Ishikawa (cell line): ENCODE measurements around the gene CLTCL1.

Source experiments
- CEBPB ChIP-seq: IDR thresholded peaks from 2 replicates; pipeline ENCODE4 v1.6.1; 2012
- CREB1 ChIP-seq: IDR thresholded peaks from 2 replicates; pipeline ENCODE4 v1.6.1; 2012; ENCODE audit warnings: low read depth
- EGR1 ChIP-seq: IDR thresholded peaks from 2 replicates; pipeline ENCODE4 v1.6.1; 2012
- EP300 ChIP-seq: IDR thresholded peaks from 2 replicates; pipeline ENCODE4 v1.6.1; 2012; ENCODE audit warnings: borderline replicate concordance
- FOXM1 ChIP-seq: IDR thresholded peaks from 2 replicates; pipeline ENCODE4 v1.6.1; 2012; ENCODE audit warnings: low read depth, borderline replicate concordance
- NFIC ChIP-seq: IDR thresholded peaks from 2 replicates; pipeline ENCODE4 v1.6.1; 2012
- RAD21 ChIP-seq: IDR thresholded peaks from 2 replicates; pipeline ENCODE4 v1.6.1; 2012; ENCODE audit warnings: low read depth
- TAF1 ChIP-seq: IDR thresholded peaks from 2 replicates; pipeline ENCODE4 v1.6.1; 2012; ENCODE audit warnings: low read depth, mild to moderate bottlenecking
- TCF12 ChIP-seq: IDR thresholded peaks from 2 replicates; pipeline ENCODE4 v1.6.1; 2012; ENCODE audit warnings: low read depth
- TEAD4 ChIP-seq: IDR thresholded peaks from 2 replicates; pipeline ENCODE4 v1.6.1; 2012
- YY1 ChIP-seq: IDR thresholded peaks from 2 replicates; pipeline ENCODE4 v1.6.1; 2012; ENCODE audit warnings: low read depth
- ZBTB7A ChIP-seq: IDR thresholded peaks from 2 replicates; pipeline ENCODE4 v1.6.1; 2012; ENCODE audit warnings: low read depth
- TF ChIP-seq, protein P1 (sequence below): IDR thresholded peaks from 2 replicates; pipeline ENCODE4 v1.6.1; 2012
- TF ChIP-seq, protein P2 (sequence below): IDR thresholded peaks from 2 replicates; pipeline ENCODE4 v1.6.1; 2012; ENCODE audit warnings: low read depth, mild to moderate bottlenecking
- TF ChIP-seq, protein P3 (sequence below): IDR thresholded peaks from 2 replicates; pipeline ENCODE4 v1.6.1; 2012

Gene CLTCL1

DNA sequence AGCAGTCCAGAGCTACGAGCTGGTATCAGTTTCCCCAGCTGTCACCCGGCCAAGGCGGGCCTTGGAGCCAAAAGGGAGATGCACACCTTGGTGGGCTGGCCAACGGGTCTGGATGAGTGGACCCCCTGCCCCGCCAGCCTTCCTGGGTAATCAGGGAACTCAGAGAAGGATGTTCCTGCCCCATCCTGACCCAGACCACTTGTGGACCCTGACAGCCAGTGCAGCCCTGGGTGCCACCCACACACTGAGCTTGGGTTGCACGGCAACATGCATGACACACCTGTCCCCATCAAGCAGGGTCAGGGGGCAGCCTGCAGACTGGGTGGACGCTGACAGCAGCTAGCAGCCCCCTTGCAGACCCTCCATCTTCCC, 121.6 kb downstream of the CLTCL1 start:
- TF ChIP-seq YY1, result no peak
- TF ChIP-seq TAF1, result no peak
- TF ChIP-seq, protein P1, sequence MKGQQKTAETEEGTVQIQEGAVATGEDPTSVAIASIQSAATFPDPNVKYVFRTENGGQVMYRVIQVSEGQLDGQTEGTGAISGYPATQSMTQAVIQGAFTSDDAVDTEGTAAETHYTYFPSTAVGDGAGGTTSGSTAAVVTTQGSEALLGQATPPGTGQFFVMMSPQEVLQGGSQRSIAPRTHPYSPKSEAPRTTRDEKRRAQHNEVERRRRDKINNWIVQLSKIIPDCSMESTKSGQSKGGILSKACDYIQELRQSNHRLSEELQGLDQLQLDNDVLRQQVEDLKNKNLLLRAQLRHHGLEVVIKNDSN, result no peak
- no peak for TF ChIP-seq FOXM1
- no peak for TF ChIP-seq RAD21
- TF ChIP-seq TEAD4, result no peak
- TF ChIP-seq EP300, result no peak
- TF ChIP-seq TCF12, result no peak
- no peak for TF ChIP-seq NFIC
- no peak for TF ChIP-seq CEBPB
- no peak for TF ChIP-seq EGR1
- TF ChIP-seq ZBTB7A, result no peak
- TF ChIP-seq, protein P2, sequence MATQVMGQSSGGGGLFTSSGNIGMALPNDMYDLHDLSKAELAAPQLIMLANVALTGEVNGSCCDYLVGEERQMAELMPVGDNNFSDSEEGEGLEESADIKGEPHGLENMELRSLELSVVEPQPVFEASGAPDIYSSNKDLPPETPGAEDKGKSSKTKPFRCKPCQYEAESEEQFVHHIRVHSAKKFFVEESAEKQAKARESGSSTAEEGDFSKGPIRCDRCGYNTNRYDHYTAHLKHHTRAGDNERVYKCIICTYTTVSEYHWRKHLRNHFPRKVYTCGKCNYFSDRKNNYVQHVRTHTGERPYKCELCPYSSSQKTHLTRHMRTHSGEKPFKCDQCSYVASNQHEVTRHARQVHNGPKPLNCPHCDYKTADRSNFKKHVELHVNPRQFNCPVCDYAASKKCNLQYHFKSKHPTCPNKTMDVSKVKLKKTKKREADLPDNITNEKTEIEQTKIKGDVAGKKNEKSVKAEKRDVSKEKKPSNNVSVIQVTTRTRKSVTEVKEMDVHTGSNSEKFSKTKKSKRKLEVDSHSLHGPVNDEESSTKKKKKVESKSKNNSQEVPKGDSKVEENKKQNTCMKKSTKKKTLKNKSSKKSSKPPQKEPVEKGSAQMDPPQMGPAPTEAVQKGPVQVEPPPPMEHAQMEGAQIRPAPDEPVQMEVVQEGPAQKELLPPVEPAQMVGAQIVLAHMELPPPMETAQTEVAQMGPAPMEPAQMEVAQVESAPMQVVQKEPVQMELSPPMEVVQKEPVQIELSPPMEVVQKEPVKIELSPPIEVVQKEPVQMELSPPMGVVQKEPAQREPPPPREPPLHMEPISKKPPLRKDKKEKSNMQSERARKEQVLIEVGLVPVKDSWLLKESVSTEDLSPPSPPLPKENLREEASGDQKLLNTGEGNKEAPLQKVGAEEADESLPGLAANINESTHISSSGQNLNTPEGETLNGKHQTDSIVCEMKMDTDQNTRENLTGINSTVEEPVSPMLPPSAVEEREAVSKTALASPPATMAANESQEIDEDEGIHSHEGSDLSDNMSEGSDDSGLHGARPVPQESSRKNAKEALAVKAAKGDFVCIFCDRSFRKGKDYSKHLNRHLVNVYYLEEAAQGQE, result no peak
- TF ChIP-seq CREB1, result no peak
- TF ChIP-seq, protein P3, sequence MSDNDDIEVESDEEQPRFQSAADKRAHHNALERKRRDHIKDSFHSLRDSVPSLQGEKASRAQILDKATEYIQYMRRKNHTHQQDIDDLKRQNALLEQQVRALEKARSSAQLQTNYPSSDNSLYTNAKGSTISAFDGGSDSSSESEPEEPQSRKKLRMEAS, result no peak

DNA sequence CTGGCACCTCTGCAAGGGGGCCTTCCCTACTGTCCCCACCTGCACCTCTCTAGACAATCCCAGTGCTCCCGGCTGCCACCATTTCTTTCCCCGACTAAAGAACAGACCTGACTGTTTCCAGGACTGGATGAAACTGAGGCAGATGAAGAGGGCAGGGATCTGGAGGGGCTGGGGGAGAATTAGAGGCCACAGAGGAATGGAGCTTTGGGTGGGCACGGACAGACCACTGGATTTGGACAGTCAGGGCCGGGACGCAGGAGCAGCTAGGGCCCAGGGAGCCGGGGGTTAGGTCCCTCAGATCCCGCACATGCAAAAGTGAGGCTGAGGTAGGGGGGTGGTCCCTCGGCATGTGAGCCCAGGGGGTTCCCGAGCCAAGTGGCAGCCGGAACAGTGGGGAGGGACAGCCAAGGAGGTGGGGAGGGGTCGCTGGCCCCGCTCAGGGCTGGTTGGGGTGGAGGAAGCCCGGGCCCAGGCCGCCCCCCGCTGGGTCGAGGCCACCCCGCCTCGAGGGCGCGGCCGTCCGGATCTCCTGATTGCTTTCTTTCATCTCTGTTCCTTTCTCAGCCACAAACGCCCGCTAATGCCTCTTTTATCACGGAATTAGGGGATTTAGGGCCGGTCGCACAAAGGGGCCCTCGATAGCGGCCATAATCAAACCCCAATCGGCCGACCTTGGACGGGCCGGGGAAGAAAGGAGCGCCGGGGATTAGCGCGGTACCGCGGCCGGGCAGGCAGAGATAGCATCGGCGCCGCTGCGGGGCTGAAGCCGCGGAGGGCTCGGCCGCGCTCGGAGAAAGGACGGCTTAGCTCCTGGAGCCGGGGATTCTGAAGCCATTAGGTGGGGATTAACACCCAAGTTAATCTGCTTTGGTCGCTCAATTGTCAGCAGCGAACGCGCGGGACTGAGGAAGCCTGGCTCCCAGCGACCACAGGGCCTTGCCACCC, 122.2 kb downstream of the CLTCL1 start:
- TF ChIP-seq, protein P1, result no peak
- TF ChIP-seq TEAD4 (no peak), TCF12 (no peak), TAF1 (no peak), FOXM1 (no peak), CREB1 (no peak), YY1 (no peak), CEBPB (no peak), ZBTB7A (no peak), NFIC (no peak), EGR1 (no peak), RAD21 (no peak), EP300 (no peak)
- TF ChIP-seq, protein P3, result no peak
- TF ChIP-seq, protein P2, result no peak

DNA sequence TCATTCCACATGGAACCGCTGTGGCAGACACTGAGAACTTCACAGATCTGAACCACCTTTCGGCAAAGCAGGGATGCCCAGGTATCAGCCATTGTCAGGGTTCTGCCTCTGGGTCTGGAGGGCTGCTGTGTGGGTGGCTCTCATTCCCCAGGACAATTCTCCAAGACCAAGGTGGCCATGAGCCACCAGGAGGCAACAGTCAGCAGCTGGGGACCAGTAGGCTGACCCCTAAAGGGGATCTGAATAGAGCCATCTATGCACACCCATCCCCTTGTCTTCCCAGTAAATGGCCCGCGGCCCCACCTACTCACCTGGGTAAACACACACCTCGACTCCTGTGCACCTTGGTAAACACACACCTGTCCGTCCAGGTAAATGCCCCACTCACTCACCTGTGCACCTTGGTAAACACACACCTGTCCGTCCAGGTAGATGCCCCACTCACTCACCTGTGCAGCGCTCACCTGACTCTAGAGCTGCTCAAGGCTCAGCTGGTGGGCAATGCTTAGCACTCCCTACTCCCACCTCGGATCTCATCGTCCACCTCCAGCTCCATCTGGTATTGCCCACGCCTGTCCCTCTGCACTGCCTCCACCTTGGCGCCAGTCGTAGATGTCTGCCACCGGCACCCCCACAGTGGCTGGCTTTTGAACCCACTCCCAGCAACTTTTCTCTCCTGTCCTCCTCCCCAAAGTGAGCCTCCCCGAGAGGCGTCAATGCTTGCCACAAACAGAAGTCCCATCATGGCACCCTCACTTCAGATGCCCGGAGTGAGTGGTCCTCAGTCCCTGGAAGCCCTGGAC, 123.2 kb downstream of the CLTCL1 start:
- TF ChIP-seq YY1 (no peak), CREB1 (no peak), EGR1 (no peak), TAF1 (no peak), TEAD4 (no peak), CEBPB (no peak)
- TF ChIP-seq, protein P2, result no peak
- TF ChIP-seq, protein P1, result no peak
